Measurements from ENCODE around the gene BIRC5.
"Not testable (repeated sequence)": the region's sequence is repeated elsewhere in the genome, so short reads cannot be mapped to it uniquely, and the experiment has no call there.

The BIRC5 gene

DNA sequence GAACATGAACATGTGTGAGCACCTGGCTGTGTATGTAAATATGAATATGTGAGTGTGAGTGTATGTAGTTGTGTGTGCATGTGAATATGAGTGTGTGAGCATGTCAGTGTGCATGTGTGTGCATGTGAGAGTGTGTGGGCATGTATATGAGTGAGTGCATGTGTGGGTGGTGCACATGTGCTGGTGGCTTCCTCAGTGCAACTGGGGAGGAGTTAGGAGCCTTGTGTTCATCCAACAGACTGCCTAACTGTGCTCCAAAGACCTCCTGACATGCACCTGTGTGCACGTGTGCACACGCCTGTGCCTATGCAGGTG lies 18.8 kb downstream of the BIRC5 start:
- no peak for DNase-seq (ENCODE audit: extremely low read depth, low read depth)
- no peak for TF ChIP-seq CTCF (IDR thresholded peaks at IDR 0.05; ENCODE audit: low read depth, low read length)

DNA sequence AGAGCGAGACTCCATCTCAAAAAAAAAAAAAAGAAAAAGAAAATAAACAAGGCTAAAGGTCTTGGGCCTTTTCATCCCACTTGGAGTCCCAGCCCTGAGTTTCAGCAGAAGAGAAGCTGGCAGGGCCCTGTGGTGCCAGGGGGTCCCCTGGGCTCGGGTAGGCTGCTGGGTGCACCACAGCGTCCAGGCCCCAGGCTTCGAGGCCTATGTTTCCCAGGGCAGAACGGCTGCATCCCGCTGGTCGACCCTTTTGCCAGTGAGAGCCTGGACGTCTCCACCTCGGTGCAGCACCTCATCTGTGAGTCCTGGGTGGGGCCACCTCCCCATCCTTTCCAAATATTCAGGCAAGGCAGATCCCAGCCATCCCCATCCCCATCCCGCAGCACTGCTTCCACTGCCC lies 19.6 kb downstream of the BIRC5 start:
- TF ChIP-seq CTCF (IDR thresholded peaks at IDR 0.05; ENCODE audit: low read depth, low read length), result no peak
- no peak for DNase-seq (ENCODE audit: extremely low read depth, low read depth)

DNA sequence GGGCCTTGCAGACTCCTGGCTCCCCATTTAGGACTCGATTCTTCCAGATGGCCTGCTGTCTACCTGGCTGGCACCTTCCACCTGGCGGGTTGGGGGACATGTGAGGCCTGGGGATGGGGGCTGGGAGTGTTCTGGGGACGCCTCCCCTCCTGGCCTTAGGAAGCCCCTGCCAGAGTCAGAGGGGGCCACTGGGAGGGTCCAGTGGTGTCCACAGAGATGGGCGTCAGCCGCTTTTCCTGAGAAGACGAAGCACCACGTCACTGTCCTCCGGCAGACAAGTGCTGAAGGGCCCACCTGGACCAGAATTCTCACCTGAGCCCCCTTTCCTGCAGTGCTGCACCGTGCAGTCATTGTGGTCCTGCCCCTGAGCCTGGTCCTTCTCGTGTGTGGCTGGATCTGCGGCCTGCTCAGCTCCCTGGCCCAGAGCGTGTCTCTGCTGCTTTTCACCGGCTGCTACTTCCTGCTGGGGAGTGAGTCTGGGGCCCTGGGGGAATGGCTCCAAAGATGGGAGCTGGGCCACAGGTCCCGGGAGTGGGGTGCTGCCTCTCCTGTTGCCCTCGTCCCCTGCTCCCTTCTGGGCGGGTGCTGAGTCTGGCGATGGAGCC lies 20.3 kb downstream of the BIRC5 start:
- TF ChIP-seq CTCF (IDR thresholded peaks at IDR 0.05; ENCODE audit: low read depth, low read length), result no peak
- DNase-seq (ENCODE audit: extremely low read depth, low read depth), result no peak

DNA sequence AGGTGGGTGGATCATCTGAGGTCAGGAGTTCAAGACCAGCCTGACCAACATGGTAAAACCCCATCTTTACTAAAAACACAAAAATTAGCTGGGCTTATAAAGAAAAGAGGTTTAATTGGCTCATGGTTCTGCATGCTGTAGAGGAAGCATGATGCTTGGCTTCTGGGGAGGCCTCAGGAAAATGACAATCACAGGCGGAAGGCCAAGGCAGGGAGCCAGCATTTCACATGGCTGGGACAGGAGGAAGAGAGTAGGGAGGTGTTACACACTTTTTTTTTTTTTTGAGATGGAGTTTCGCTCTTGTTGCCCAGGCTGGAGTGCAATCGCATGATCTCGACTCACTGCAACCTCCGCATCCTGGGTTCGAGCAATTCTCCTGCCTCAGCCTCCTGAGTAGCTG lies 21.0 kb downstream of the BIRC5 start:
- DNase-seq (ENCODE audit: extremely low read depth, low read depth), result not testable (repeated sequence)

GRCh38 chr17:78235885-78236284 lies 21.8 kb downstream of the BIRC5 start:
- TF ChIP-seq CTCF (IDR thresholded peaks at IDR 0.05; ENCODE audit: low read depth, low read length), result no peak

DNA sequence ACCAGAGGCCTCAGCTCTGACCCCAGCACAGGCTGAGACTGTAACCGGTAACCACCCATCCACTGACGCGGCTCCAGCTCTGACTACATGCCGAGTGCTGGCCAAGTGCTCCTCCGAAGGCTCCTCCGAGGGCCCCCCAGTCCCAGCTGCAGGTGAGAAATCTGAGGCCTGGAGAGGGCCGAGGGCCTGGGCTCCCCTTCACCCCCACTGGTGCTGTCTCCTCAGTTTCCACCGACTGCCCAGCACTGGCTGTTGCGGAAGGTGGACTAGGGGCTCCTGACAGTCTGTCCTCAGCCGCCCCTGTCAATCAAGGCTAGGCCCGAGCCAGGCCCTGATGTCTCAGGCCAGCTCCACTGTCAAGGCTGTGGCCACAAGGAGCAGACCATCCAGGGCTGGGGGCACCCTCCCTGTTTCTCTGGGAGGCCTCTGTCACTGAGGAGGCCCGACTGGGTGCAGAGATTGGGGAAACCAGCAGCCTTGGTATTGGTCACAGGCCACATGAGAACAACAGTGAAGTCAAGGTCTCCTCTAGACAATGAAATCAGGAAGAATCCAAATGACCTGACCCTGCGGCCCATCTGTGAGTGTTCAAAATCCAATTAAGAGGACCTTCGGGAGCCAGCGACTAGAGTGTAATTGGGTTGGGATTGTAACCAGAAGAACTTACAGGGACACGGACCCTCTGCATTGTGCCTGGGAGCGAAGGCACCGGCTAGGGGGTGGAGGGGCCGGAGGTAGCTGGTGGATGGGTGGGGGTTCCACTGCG lies 22.5 kb downstream of the BIRC5 start:
- DNase-seq (ENCODE audit: extremely low read depth, low read depth), result no peak
- TF ChIP-seq CTCF (IDR thresholded peaks at IDR 0.05; ENCODE audit: low read depth, low read length), result no peak

More at GRCh38 chr17:78235885-78236284, 21.8 kb downstream of the BIRC5 start:
- no peak for DNase-seq (ENCODE audit: extremely low read depth, low read depth)

DNA sequence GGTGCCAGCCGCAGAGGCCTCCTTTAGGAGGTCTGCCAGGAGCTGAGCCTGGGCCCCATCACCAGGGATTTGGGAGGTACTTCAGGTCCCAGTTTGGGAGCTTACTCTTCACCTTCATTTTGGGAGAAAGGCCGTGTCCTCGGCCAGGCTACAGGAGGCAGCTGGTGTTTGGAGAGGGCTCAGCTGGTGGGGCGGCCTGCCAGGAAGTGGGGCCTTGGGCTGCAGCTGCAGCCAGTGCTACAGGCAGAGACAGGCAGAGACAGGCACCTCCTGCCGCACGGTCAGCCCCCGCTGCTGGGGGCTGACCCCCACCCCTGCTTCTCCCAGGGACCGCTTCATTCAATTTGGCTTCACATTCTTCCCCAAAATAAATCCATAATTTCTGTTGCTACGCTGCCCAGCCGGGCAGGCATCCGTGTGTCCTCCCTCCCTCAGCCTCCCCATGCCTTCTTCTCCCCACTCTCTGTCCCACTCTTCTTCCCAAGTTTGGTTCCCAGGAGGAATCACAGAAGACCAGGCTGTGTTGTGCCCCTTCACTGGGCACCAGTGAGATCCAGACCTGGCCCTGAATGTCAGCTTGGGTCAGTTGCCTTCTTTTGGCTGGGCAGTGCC lies 23.5 kb downstream of the BIRC5 start:
- no peak for TF ChIP-seq CTCF (IDR thresholded peaks at IDR 0.05; ENCODE audit: low read depth, low read length)
- no peak for DNase-seq (ENCODE audit: extremely low read depth, low read depth)

All from AG09319 (cell line).